ENCODE results near the gene RRP8.
A peak's percentile ranks its signal among the peaks of the same experiment; 100 is the strongest.

RRP8 gene

GRCh38 chr11:6613496-6613895 is 10.1 kb upstream of the RRP8 start:
- H3K4me3 ChIP-seq (ENCODE audit: control insufficient read depth in 1 of 7, extremely low read depth in 1 of 7, insufficient read depth in 4 of 7, low read depth in 2 of 7, low read length in 6 of 7), result no peak overlapping the region
- POLR2A ChIA-PET, result no interaction called here
- peaks cover 15 to 45% (median 42%) of the 10 kb centered on the region in 4 experiments for H3K4me1 ChIP-seq (ENCODE audit: control extremely low read depth in 1 of 4, control insufficient read depth in 4 of 4, insufficient read depth in 4 of 4, low read length in 3 of 4)
- peaks cover 7 to 62% (median 46%) of the 10 kb centered on the region in 4 experiments for H3K36me3 ChIP-seq (ENCODE audit: control insufficient read depth in 4 of 4, insufficient read depth in 4 of 4, low read length in 3 of 4)
- CTCF ChIA-PET, result interaction anchor here (1.2 to 2.4 kb wide), 7 partner anchors 8 to 66 kb away, joined by 3 to 16 read pairs (median 5); partner anchors contain the start of genes ILK and RRP8
- WGBS (ENCODE audit: insufficient coverage), result 98% methylated on average over 3 of the region's 3 CpGs
- DNase-seq, result no peak
- no peak overlapping the region for H3K27ac ChIP-seq (ENCODE audit: insufficient read depth in 1 of 2, low read depth in 1 of 2, low read length in 2 of 2, poor library complexity in 1 of 2, severe bottlenecking in 2 of 2)
- no peaks in the 10 kb centered on the region for H3K27me3 ChIP-seq (replicated peaks in 2 of 5; ENCODE audit: control insufficient read depth in 4 of 5, insufficient read depth in 5 of 5, low read length in 4 of 5)
- H3K9me3 ChIP-seq (ENCODE audit: control extremely low read depth in 1 of 5, control insufficient read depth in 4 of 5, insufficient read depth in 2 of 5, low read depth in 1 of 5, low read length in 4 of 5), result no peaks in the 10 kb centered on the region

- Histone ChIP-seq H3K36me3 (ENCODE audit: control insufficient read depth in 4 of 4, insufficient read depth in 4 of 4, low read length in 3 of 4) (peaks cover 7 to 69% (median 52%) of the 10 kb centered on the region in 4 experiments), H3K4me1 (ENCODE audit: control extremely low read depth in 1 of 4, control insufficient read depth in 4 of 4, insufficient read depth in 4 of 4, low read length in 3 of 4) (peaks cover 13 to 45% (median 43%) of the 10 kb centered on the region in 4 experiments), H3K27ac (ENCODE audit: insufficient read depth in 1 of 2, low read depth in 1 of 2, low read length in 2 of 2, poor library complexity in 1 of 2, severe bottlenecking in 2 of 2) (peak within 1 kb of the TSS; percentile 80 to 91), H3K9me3 (ENCODE audit: control extremely low read depth in 1 of 5, control insufficient read depth in 4 of 5, insufficient read depth in 2 of 5, low read depth in 1 of 5, low read length in 4 of 5) (no peaks in the 10 kb centered on the region), H3K4me3 (ENCODE audit: control insufficient read depth in 1 of 7, extremely low read depth in 1 of 7, insufficient read depth in 4 of 7, low read depth in 2 of 7, low read length in 6 of 7) (peak within 1 kb of the TSS; percentile 47 to 87 (median 75)), H3K27me3 (replicated peaks in 2 of 5; ENCODE audit: control insufficient read depth in 4 of 5, insufficient read depth in 5 of 5, low read length in 4 of 5) (no peaks in the 10 kb centered on the region)
- ChIA-PET POLR2A (interaction anchor here (0.6 to 1.4 kb wide), 5 partner anchors 9 to 131 kb away, joined by 3 to 4 read pairs (median 3); partner anchors contain the start of genes ARFIP2, ILK, MRPL17 and RRP8), CTCF (interaction anchor here (0.9 to 2.6 kb wide), 11 partner anchors 9 to 71 kb away, joined by 3 to 16 read pairs (median 3); partner anchors contain the start of genes ILK, MRPL17 and RRP8)
- DNase-seq, result peak; percentile 97 to 98 (median 97)
- under 1% methylated on average over 48 of the region's 51 CpGs for WGBS (ENCODE audit: insufficient coverage)
These were observed 9.0 kb upstream of the RRP8 start, which contains the start of gene TAF10 for GRCh38 chr11:6612213-6613041. Gene TAF10 (minus strand): TSS chr11:6612216. CDS start chr11:6612189, 27 bp downstream.

- Histone ChIP-seq H3K27ac (ENCODE audit: insufficient read depth in 1 of 2, low read depth in 1 of 2, low read length in 2 of 2, poor library complexity in 1 of 2, severe bottlenecking in 2 of 2) (peak overlapping the region; percentile 80 to 91), H3K9me3 (ENCODE audit: control extremely low read depth in 1 of 5, control insufficient read depth in 4 of 5, insufficient read depth in 2 of 5, low read depth in 1 of 5, low read length in 4 of 5) (no peaks in the 10 kb centered on the region), H3K4me1 (ENCODE audit: control extremely low read depth in 1 of 4, control insufficient read depth in 4 of 4, insufficient read depth in 4 of 4, low read length in 3 of 4) (peaks cover 17 to 48% (median 43%) of the 10 kb centered on the region in 4 experiments), H3K4me3 (ENCODE audit: control insufficient read depth in 1 of 7, extremely low read depth in 1 of 7, insufficient read depth in 4 of 7, low read depth in 2 of 7, low read length in 6 of 7) (peak overlapping the region; percentile 47 to 87 (median 75)), H3K36me3 (ENCODE audit: control insufficient read depth in 4 of 4, insufficient read depth in 4 of 4, low read length in 3 of 4) (peaks cover 7 to 69% (median 51%) of the 10 kb centered on the region in 4 experiments), H3K27me3 (replicated peaks in 2 of 5; ENCODE audit: control insufficient read depth in 4 of 5, insufficient read depth in 5 of 5, low read length in 4 of 5) (no peaks in the 10 kb centered on the region)
- ChIA-PET POLR2A (interaction anchor here (0.6 to 1.4 kb wide), 4 partner anchors 9 to 130 kb away, joined by 3 to 4 read pairs (median 4); partner anchors contain the start of genes ARFIP2, ILK, RRP8 and TIMM10B), CTCF (interaction anchor here (0.9 to 2.6 kb wide), 10 partner anchors 10 to 71 kb away, joined by 3 to 16 read pairs (median 3); partner anchors contain the start of gene MRPL17)
- WGBS (ENCODE audit: insufficient coverage), result 0% methylated on average over 27 of the region's 36 CpGs
- DNase-seq, result no peak
These were observed 8.5 kb upstream of the RRP8 start for GRCh38 chr11:6611963-6612212.

- Histone ChIP-seq H3K36me3 (ENCODE audit: control insufficient read depth in 4 of 4, insufficient read depth in 4 of 4, low read length in 3 of 4) (peaks cover 7 to 64% (median 47%) of the 10 kb centered on the region in 4 experiments), H3K27me3 (replicated peaks in 2 of 5; ENCODE audit: control insufficient read depth in 4 of 5, insufficient read depth in 5 of 5, low read length in 4 of 5) (no peaks in the 10 kb centered on the region), H3K4me3 (ENCODE audit: control insufficient read depth in 1 of 7, extremely low read depth in 1 of 7, insufficient read depth in 4 of 7, low read depth in 2 of 7, low read length in 6 of 7) (peak overlapping the region; percentile 47 to 87 (median 75)), H3K9me3 (ENCODE audit: control extremely low read depth in 1 of 5, control insufficient read depth in 4 of 5, insufficient read depth in 2 of 5, low read depth in 1 of 5, low read length in 4 of 5) (no peaks in the 10 kb centered on the region), H3K4me1 (ENCODE audit: control extremely low read depth in 1 of 4, control insufficient read depth in 4 of 4, insufficient read depth in 4 of 4, low read length in 3 of 4) (peaks cover 21 to 53% (median 48%) of the 10 kb centered on the region in 4 experiments), H3K27ac (ENCODE audit: insufficient read depth in 1 of 2, low read depth in 1 of 2, low read length in 2 of 2, poor library complexity in 1 of 2, severe bottlenecking in 2 of 2) (peak overlapping the region; percentile 55 to 91)
- peak in 1 of 3 donors; percentile 29 for DNase-seq
- POLR2A ChIA-PET, result interaction anchor here (1.1 to 1.4 kb wide), 3 partner anchors 8 to 130 kb away, joined by 3 to 4 read pairs (median 4); partner anchors contain the start of genes ARFIP2, ILK, RRP8 and TIMM10B
- WGBS (ENCODE audit: insufficient coverage), result 15% methylated on average over 34 of the region's 39 CpGs
- CTCF ChIA-PET, result interaction anchor here (0.9 to 2.6 kb wide), 7 partner anchors 11 to 72 kb away, joined by 3 to 16 read pairs (median 7); partner anchors contain the start of gene MRPL17
These were observed 7.9 kb upstream of the RRP8 start for GRCh38 chr11:6611092-6611962.

- no peak for DNase-seq
- Histone ChIP-seq H3K27ac (ENCODE audit: insufficient read depth in 1 of 2, low read depth in 1 of 2, low read length in 2 of 2, poor library complexity in 1 of 2, severe bottlenecking in 2 of 2) (no peak overlapping the region), H3K27me3 (replicated peaks in 2 of 5; ENCODE audit: control insufficient read depth in 4 of 5, insufficient read depth in 5 of 5, low read length in 4 of 5) (no peaks in the 10 kb centered on the region), H3K4me3 (ENCODE audit: control insufficient read depth in 1 of 7, extremely low read depth in 1 of 7, insufficient read depth in 4 of 7, low read depth in 2 of 7, low read length in 6 of 7) (peak overlapping the region in 2 of 7 experiments; percentile 75 to 87), H3K4me1 (ENCODE audit: control extremely low read depth in 1 of 4, control insufficient read depth in 4 of 4, insufficient read depth in 4 of 4, low read length in 3 of 4) (peaks cover 23 to 59% (median 54%) of the 10 kb centered on the region in 4 experiments), H3K9me3 (ENCODE audit: control extremely low read depth in 1 of 5, control insufficient read depth in 4 of 5, insufficient read depth in 2 of 5, low read depth in 1 of 5, low read length in 4 of 5) (no peaks in the 10 kb centered on the region), H3K36me3 (ENCODE audit: control insufficient read depth in 4 of 4, insufficient read depth in 4 of 4, low read length in 3 of 4) (peaks cover 7 to 57% (median 41%) of the 10 kb centered on the region in 4 experiments)
- 96% methylated on average over 6 of the region's 6 CpGs for WGBS (ENCODE audit: insufficient coverage)
- ChIA-PET POLR2A (no interaction called here), CTCF (interaction anchor here (2.6 kb wide), 1 partner anchor 14 kb away, joined by 7 read pairs; no protein-coding TSS in a partner anchor)
These were observed 7.2 kb upstream of the RRP8 start for GRCh38 chr11:6610591-6610990.

GRCh38 chr11:6609502-6610015 is 6.1 kb upstream of the RRP8 start:
- peak overlapping the region in 1 of 2 experiments; percentile 67 for H3K27ac ChIP-seq (ENCODE audit: insufficient read depth in 1 of 2, low read depth in 1 of 2, low read length in 2 of 2, poor library complexity in 1 of 2, severe bottlenecking in 2 of 2)
- H3K4me3 ChIP-seq (ENCODE audit: control insufficient read depth in 1 of 7, extremely low read depth in 1 of 7, insufficient read depth in 4 of 7, low read depth in 2 of 7, low read length in 6 of 7), result no peak overlapping the region
- ChIA-PET POLR2A (no interaction called here), CTCF (interaction anchor here (3.2 kb wide), 1 partner anchor 9 kb away, joined by 24 read pairs; the partner anchor contains the start of gene TPP1)
- H3K4me1 ChIP-seq (ENCODE audit: control extremely low read depth in 1 of 4, control insufficient read depth in 4 of 4, insufficient read depth in 4 of 4, low read length in 3 of 4), result peaks cover 33 to 69% (median 63%) of the 10 kb centered on the region in 4 experiments
- no peaks in the 10 kb centered on the region for H3K9me3 ChIP-seq (ENCODE audit: control extremely low read depth in 1 of 5, control insufficient read depth in 4 of 5, insufficient read depth in 2 of 5, low read depth in 1 of 5, low read length in 4 of 5)
- no peaks in the 10 kb centered on the region for H3K27me3 ChIP-seq (replicated peaks in 2 of 5; ENCODE audit: control insufficient read depth in 4 of 5, insufficient read depth in 5 of 5, low read length in 4 of 5)
- 98% methylated on average over 6 of the region's 8 CpGs for WGBS (ENCODE audit: insufficient coverage)
- peaks cover 7 to 47% (median 35%) of the 10 kb centered on the region in 4 experiments for H3K36me3 ChIP-seq (ENCODE audit: control insufficient read depth in 4 of 4, insufficient read depth in 4 of 4, low read length in 3 of 4)
- no peak for DNase-seq
